IPS-NIHi7 (cell line): ENCODE results near the gene LPGAT1.
"Not testable (repeated sequence)": the region's sequence is repeated elsewhere in the genome, so short reads cannot be mapped to it uniquely, and the experiment has no call there.

Experiments used
- DNase-seq: peaks from one replicate; pipeline ENCODE4 v3.0.0; 2012; ENCODE audit warnings: mixed read lengths; ENCODE audit errors: extremely low spot score

The LPGAT1 gene

GRCh38 chr1:211830328-211831142 lies at the start of gene LPGAT1:
LPGAT1 (minus strand) TSS chr1:211830763; CDS start chr1:211829296, 1,467 bp downstream.
- peak; percentile 91 for DNase-seq

GRCh38 chr1:211879475-211879874 lies 48.9 kb upstream of the LPGAT1 start:
- DNase-seq, result no peak

GRCh38 chr1:211876851-211877590 lies 46.5 kb upstream of the LPGAT1 start:
- DNase-seq, result no peak

- no peak for DNase-seq
Measured at GRCh38 chr1:211875541-211875940, 45.0 kb upstream of the LPGAT1 start.

GRCh38 chr1:211874521-211875347 lies 44.2 kb upstream of the LPGAT1 start:
- no peak for DNase-seq

GRCh38 chr1:211873731-211874130 lies 43.2 kb upstream of the LPGAT1 start:
- not testable (repeated sequence) for DNase-seq

- no peak for DNase-seq
Measured at GRCh38 chr1:211870156-211870555, 39.6 kb upstream of the LPGAT1 start.

GRCh38 chr1:211865180-211865579 lies 34.6 kb upstream of the LPGAT1 start:
- DNase-seq, result no peak

GRCh38 chr1:211859405-211859804 lies 28.8 kb upstream of the LPGAT1 start:
- DNase-seq, result no peak

GRCh38 chr1:211851174-211851573 lies 20.6 kb upstream of the LPGAT1 start:
- DNase-seq, result no peak

- no peak for DNase-seq
Measured at GRCh38 chr1:211843507-211844298, 13.1 kb upstream of the LPGAT1 start.

GRCh38 chr1:211843018-211843417 lies 12.5 kb upstream of the LPGAT1 start:
- DNase-seq, result no peak

GRCh38 chr1:211842518-211842917 lies 12.0 kb upstream of the LPGAT1 start:
- no peak for DNase-seq

GRCh38 chr1:211839106-211839505 lies 8.5 kb upstream of the LPGAT1 start:
- DNase-seq, result no peak

GRCh38 chr1:211833174-211833820 lies 2.7 kb upstream of the LPGAT1 start:
- DNase-seq, result no peak

GRCh38 chr1:211832661-211833060 lies 2.1 kb upstream of the LPGAT1 start:
- no peak for DNase-seq

GRCh38 chr1:211831558-211832323 lies 1.2 kb upstream of the LPGAT1 start:
- DNase-seq, result no peak

- DNase-seq, result no peak
Measured at GRCh38 chr1:211830055-211830327, 572 bp downstream of the LPGAT1 start.

GRCh38 chr1:211829343-211830054 lies 1.1 kb downstream of the LPGAT1 start:
- DNase-seq, result peak; percentile 65
